Lung (tissue), 12 donors: ENCODE measurements around the gene TCF12. TPM values are rescaled to one million over a fixed set of nuclear protein-coding genes. Genes with fewer than 3 reads are reported as not detected.
A peak's percentile ranks its signal among the peaks of the same experiment; 100 is the strongest.

Experiments used
- ATAC-seq: fragments of 200-7000 bp; cut with Tn5 transposase; one replicate; pipeline ENCODE4 v1.9.1; 2020; ENCODE audit warnings: moderate number of reproducible peaks; ENCODE audit not compliant: insufficient read depth, low FRiP score
- DNase-seq, 3 donors: peaks; one replicate each; pipeline ENCODE4 v3.0.0-alpha.2; 2013 to 2017
- H3K27ac ChIP-seq, 2 donors: one replicate each; pipeline ENCODE4 v1.5.1; 2013; ENCODE audit warnings: mild to moderate bottlenecking in 2 of 2, moderate library complexity in 2 of 2, control low read depth in 1 of 2, inconsistent platforms in 1 of 2, low read depth in 1 of 2, low read length in 1 of 2
- H3K27me3 ChIP-seq, 3 donors: one replicate each; pipeline ENCODE4 v1.5.1; 2013; ENCODE audit warnings: low read length in 2 of 3; ENCODE audit not compliant: control insufficient read depth in 3 of 3, insufficient read depth in 3 of 3
- H3K36me3 ChIP-seq, 4 donors: one replicate each; pipeline ENCODE4 v1.5.1; 2013; ENCODE audit warnings: low read length in 4 of 4, mild to moderate bottlenecking in 1 of 4, moderate library complexity in 1 of 4; ENCODE audit not compliant: control insufficient read depth in 4 of 4, insufficient read depth in 4 of 4
- H3K4me1 ChIP-seq, 5 donors: one replicate each; pipeline ENCODE4 v1.5.1; 2013; ENCODE audit warnings: low read length in 5 of 5, mild to moderate bottlenecking in 2 of 5, moderate library complexity in 1 of 5; ENCODE audit not compliant: control insufficient read depth in 5 of 5, insufficient read depth in 5 of 5
- H3K4me3 ChIP-seq: one replicate; pipeline ENCODE4 v1.5.1; 2013; ENCODE audit warnings: mild to moderate bottlenecking, control low read depth, moderate library complexity
- H3K9ac ChIP-seq, 2 donors: one replicate each; pipeline ENCODE4 v1.5.1; 2013; ENCODE audit warnings: low read length in 2 of 2, control low read depth in 1 of 2; ENCODE audit not compliant: insufficient read depth in 1 of 2
- H3K9me3 ChIP-seq, 4 donors: one replicate each; pipeline ENCODE4 v1.5.1; 2013; ENCODE audit warnings: low read length in 3 of 4, mild to moderate bottlenecking in 1 of 4, moderate library complexity in 1 of 4; ENCODE audit not compliant: control insufficient read depth in 4 of 4, insufficient read depth in 3 of 4
- WGBS, 2 donors: extraction: QIAGEN DNeasy Blood & Tissue Kit; methylation state at CpG; one replicate each; pipeline ENCODE4 v1.1.7; 2013; 5-methylcytosine and 5-hydroxymethylcytosine counted together
- polyA plus RNA-seq, 2 donors: library from polyadenylated mRNA; stranded (reverse); fragments of 200-250 nt; gene quantifications; one replicate each; pipeline ENCODE4 v1.2.1, GENCODE V29; 2013
- total RNA-seq, 2 donors: library from RNA; depleted of rRNA in 1 of 2; stranded (reverse); fragments of >200 nt in 1 of 2; gene quantifications; one replicate each; pipeline ENCODE4 v1.2.1, GENCODE V29; 2014 to 2021
- TF ChIP-seq, protein P1 (sequence below): IDR thresholded peaks from 2 replicates; pipeline ENCODE4 v1.5.1; 2012; ENCODE audit warnings: mild to moderate bottlenecking; ENCODE audit errors: control extremely low read depth, extremely low read depth
- donor health status: control.
- donor health status: control.
- donor health status: Bipolar disorder and iron deficiency.
- donor health status: healthy.
- donor health status: DM: yes; HTN: yes; CAD: no.

TCF12 gene
- total and polyA plus RNA-seq, 4 donors, result 9.6 to 314 (median 56.3) TPM

DNA sequence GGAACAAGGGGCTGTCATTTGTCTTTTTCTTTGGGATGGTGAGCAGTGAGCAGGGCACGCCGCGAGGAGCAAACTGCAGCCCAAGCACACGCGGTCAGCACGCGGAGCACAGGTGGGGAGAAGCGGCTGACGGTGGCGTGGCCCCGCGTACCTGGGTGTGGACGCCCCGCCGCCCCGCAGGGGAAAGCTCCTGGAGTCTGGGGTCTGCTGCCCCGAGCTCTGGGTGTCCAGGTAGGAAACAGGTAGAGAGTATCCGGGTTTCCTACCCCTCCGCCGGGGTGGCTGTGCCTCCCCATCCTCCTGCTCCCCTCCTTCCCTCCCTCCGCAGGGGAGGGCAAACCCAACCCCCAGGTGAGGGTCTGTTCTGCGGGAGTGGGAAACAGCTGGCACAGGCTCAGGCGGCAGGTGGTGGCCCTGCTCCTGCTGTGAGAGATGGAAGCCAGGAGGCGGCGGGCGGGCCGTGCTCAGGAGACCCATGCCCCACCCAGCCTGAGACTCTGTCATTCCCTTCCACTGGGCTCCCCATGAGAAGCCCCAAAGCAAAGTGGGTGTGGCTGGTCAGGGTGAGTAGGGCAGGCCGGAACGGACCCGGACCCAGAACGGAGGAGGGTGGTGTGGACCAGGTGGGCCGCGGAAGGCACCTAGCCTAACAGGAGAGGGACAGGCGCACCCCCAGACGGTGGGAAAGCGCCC is 400.9 kb downstream of the TCF12 start:
- H3K27me3 ChIP-seq, result no peaks in the 10 kb centered on the region
- 97 to 98% methylated on average over 36 of the region's 36 CpGs for WGBS, 2 donors

DNA sequence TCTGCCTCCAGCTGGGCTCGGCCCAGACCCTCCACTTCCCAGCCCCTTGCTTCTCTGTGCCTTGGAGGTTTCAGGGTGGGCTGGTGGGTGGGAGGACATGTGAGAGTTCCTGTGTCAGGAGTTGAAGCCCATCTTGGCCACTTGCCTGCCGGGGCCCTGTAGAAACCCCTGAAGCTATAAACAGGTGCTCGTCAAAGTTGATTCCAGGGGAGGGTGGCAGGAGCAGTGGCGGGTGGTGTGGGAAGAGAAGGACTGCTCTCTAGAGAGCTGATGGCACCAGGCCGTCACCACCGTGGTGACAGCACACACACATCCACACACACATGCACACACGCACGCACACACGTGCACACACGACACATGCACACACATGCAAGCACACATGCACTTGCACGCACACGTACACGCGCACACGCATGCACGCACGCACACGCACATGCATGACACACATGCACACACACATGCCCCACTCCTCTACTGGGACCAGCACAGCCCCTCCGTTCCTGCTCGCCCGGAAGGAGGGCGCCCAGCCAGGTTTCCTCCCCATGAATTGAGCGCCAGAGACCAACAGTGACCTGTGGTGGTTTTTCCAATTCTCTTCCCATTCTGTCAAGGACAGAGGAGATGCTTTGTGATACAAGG is 401.6 kb downstream of the TCF12 start:
- H3K9me3 ChIP-seq, result no peaks in the 10 kb centered on the region
- H3K27ac ChIP-seq, result no peak overlapping the region
- TF ChIP-seq, protein P1, sequence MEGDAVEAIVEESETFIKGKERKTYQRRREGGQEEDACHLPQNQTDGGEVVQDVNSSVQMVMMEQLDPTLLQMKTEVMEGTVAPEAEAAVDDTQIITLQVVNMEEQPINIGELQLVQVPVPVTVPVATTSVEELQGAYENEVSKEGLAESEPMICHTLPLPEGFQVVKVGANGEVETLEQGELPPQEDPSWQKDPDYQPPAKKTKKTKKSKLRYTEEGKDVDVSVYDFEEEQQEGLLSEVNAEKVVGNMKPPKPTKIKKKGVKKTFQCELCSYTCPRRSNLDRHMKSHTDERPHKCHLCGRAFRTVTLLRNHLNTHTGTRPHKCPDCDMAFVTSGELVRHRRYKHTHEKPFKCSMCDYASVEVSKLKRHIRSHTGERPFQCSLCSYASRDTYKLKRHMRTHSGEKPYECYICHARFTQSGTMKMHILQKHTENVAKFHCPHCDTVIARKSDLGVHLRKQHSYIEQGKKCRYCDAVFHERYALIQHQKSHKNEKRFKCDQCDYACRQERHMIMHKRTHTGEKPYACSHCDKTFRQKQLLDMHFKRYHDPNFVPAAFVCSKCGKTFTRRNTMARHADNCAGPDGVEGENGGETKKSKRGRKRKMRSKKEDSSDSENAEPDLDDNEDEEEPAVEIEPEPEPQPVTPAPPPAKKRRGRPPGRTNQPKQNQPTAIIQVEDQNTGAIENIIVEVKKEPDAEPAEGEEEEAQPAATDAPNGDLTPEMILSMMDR, result no peak
- no peak overlapping the region for H3K4me3 ChIP-seq
- DNase-seq (no peak), ATAC-seq (no peak)
- H3K36me3 ChIP-seq, result no peaks in the 10 kb centered on the region
- 92 to 94% methylated on average over 23 of the region's 23 CpGs for WGBS, 2 donors
- no peaks in the 10 kb centered on the region for H3K27me3 ChIP-seq
- H3K9ac ChIP-seq, result no peak overlapping the region
- peaks cover 0 to 16% (median 0%) of the 10 kb centered on the region in 5 donors for H3K4me1 ChIP-seq

More for the DNA sequence above, 400.9 kb downstream of the TCF12 start:
- Histone ChIP-seq H3K4me1 (peaks cover 0 to 16% (median 0%) of the 10 kb centered on the region in 5 donors), H3K36me3 (no peaks in the 10 kb centered on the region), H3K4me3 (no peak overlapping the region), H3K9ac (no peak overlapping the region), H3K9me3 (no peaks in the 10 kb centered on the region), H3K27ac (no peak overlapping the region)
- TF ChIP-seq, protein P1, result no peak
- ATAC-seq (no peak), DNase-seq (no peak)

DNA sequence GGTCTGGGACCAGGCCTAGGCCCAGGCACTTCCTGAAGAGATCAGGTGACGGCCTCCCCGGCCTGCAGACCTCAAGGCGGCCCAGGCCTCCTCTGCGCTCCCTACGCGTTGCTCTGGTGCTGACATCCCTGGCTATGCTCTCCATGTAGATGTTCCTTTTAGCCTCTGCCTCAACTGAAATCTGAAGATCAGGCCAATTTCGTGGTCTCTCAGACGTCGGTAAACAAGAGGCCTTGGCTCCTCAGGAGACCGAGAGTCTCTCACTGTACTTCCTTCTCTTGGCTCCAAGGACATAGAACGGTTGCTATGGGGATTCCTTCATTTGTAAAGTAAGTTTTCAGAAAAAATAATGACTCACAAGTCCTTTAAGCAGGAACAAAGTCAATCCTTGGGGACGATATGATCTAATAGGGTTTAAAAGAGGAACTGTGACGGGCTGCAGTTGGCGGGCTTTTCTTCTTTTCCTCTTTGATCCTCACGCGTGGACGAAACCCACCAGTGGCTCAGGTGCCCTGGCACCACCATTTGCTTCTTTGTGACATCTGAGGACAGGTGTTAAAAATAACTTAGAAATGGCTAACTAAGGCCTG is 402.3 kb downstream of the TCF12 start:
- H3K36me3 ChIP-seq, result no peaks in the 10 kb centered on the region
- TF ChIP-seq, protein P1, result no peak
- H3K27ac ChIP-seq, result no peak overlapping the region
- ATAC-seq (no peak), DNase-seq (peak in 2 of 3 donors; percentile 38 to 53)
- no peak overlapping the region for H3K4me3 ChIP-seq
- H3K9ac ChIP-seq, result no peak overlapping the region
- no peaks in the 10 kb centered on the region for H3K9me3 ChIP-seq
- peaks cover 0 to 16% (median 0%) of the 10 kb centered on the region in 5 donors for H3K4me1 ChIP-seq
- H3K27me3 ChIP-seq, result no peaks in the 10 kb centered on the region
- WGBS, 2 donors, result 44 to 58% methylated on average over 17 of the region's 17 CpGs
